Calu3 (cell line): ENCODE data around the gene RYR1. TPM values are rescaled to one million over a fixed set of nuclear protein-coding genes. Genes with fewer than 3 reads are reported as not detected.

ENCODE experiments used
- BruUV-seq: library from RNA; stranded (reverse); fragments of 400-500 nt; replicated peaks from 2 replicates; lab custom pipeline; 2021; lab: Mats Ljungman, UMichigan
- CTCF ChIA-PET: fragments of 300-600 bp; sonication (Branson Sonifier 250); formaldehyde crosslinking; loops from one replicate; lab custom pipeline; 2022; ENCODE audit warnings: antibody characterized with exemption; lab: Charles Lee
- DNase-seq: peaks from one replicate; pipeline ENCODE4 v3.0.0; 2022
- H3K27ac Mint-ChIP-seq: one replicate; pipeline ENCODE4 v1.8.0; 2022; ENCODE audit warnings: mixed read lengths; ENCODE audit not compliant: unreplicated experiment
- H3K27me3 Mint-ChIP-seq: one replicate; pipeline ENCODE4 v1.8.0; 2022; ENCODE audit warnings: mixed read lengths; ENCODE audit not compliant: unreplicated experiment
- H3K36me3 Mint-ChIP-seq: one replicate; pipeline ENCODE4 v1.8.0; 2022; ENCODE audit warnings: mild to moderate bottlenecking, moderate library complexity, mixed read lengths; ENCODE audit not compliant: insufficient read depth, unreplicated experiment
- H3K4me1 Mint-ChIP-seq: one replicate; pipeline ENCODE4 v1.8.0; 2022; ENCODE audit warnings: mild to moderate bottlenecking, low read depth, mixed read lengths; ENCODE audit not compliant: unreplicated experiment
- H3K4me3 Mint-ChIP-seq: one replicate; pipeline ENCODE4 v1.8.0; 2022; ENCODE audit warnings: mild to moderate bottlenecking, low read depth, moderate library complexity, mixed read lengths; ENCODE audit not compliant: unreplicated experiment
- H3K9me3 Mint-ChIP-seq: one replicate; pipeline ENCODE4 v1.8.0; 2022; ENCODE audit warnings: low read depth, mixed read lengths; ENCODE audit not compliant: unreplicated experiment
- intact Hi-C: fragments of 100-400 bp; cut with micrococcal nuclease; formaldehyde crosslinking; loops from one replicate; pipeline ENCODE4 v1.10.0; 2022; ENCODE audit not compliant: unreplicated experiment
- total RNA-seq: library from RNA; stranded (reverse); gene quantifications from 2 replicates; pipeline ENCODE4 v1.2.3, GENCODE V29; 2022
- TF ChIP-seq, protein P1 (sequence below): fragments of 200-600 bp; IDR thresholded peaks from one replicate; pipeline ENCODE4 v1.8.0; 2022; ENCODE audit warnings: antibody characterized with exemption; ENCODE audit not compliant: unreplicated experiment

Gene RYR1
- total RNA-seq, 1 experiment from 2014 or later = 1.4 TPM

DNA sequence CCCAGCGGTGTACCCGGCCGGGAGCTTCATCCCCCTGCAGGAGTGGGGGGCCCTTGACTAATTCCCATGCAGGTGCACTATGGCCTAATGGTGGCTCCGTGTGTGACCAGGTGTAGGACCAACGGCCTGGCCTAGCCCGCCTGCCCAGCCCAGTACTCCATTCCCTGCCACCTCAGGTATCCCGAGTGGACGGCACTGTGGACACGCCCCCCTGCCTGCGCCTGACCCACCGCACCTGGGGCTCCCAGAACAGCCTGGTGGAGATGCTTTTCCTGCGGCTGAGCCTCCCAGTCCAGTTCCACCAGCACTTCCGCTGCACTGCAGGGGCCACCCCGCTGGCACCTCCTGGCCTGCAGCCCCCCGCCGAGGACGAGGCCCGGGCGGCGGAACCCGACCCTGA lies 39.7 kb downstream of the RYR1 start:
- Mint-ChIP-seq H3K27me3 (peaks cover 23% of the 10 kb centered on the region), H3K27ac (no peak overlapping the region), H3K36me3 (no peaks in the 10 kb centered on the region), H3K9me3 (no peaks in the 10 kb centered on the region), H3K4me1 (no peaks in the 10 kb centered on the region), H3K4me3 (no peak overlapping the region)
- CTCF ChIA-PET = no interaction called here
- intact Hi-C loops = no loop called here
- no TSS peak for BruUV-seq
- TF ChIP-seq, protein P1, sequence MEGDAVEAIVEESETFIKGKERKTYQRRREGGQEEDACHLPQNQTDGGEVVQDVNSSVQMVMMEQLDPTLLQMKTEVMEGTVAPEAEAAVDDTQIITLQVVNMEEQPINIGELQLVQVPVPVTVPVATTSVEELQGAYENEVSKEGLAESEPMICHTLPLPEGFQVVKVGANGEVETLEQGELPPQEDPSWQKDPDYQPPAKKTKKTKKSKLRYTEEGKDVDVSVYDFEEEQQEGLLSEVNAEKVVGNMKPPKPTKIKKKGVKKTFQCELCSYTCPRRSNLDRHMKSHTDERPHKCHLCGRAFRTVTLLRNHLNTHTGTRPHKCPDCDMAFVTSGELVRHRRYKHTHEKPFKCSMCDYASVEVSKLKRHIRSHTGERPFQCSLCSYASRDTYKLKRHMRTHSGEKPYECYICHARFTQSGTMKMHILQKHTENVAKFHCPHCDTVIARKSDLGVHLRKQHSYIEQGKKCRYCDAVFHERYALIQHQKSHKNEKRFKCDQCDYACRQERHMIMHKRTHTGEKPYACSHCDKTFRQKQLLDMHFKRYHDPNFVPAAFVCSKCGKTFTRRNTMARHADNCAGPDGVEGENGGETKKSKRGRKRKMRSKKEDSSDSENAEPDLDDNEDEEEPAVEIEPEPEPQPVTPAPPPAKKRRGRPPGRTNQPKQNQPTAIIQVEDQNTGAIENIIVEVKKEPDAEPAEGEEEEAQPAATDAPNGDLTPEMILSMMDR = no peak
- DNase-seq = no peak

DNA sequence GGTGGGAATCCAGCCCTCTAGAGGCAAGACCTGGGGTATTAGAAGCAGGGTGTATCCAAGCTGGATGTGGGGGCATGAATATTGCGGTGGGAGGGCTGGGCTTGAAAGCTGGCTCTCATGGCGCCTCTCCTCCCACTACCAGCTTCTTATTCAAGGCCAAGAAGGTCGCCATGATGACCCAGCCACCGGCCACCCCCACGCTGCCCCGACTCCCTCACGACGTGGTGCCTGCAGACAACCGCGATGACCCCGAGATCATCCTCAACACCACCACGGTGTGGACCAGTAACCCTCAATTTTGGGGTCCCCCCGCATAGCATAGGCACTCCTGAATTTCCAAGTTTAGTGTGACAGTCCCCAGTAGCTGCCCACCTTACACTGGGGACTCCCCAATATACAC lies 41.7 kb downstream of the RYR1 start:
- H3K36me3 Mint-ChIP-seq = no peaks in the 10 kb centered on the region
- CTCF ChIA-PET = no interaction called here
- intact Hi-C loops = no loop called here
- no peak overlapping the region for H3K4me3 Mint-ChIP-seq
- no peaks in the 10 kb centered on the region for H3K9me3 Mint-ChIP-seq
- BruUV-seq = no TSS peak
- H3K27me3 Mint-ChIP-seq = peaks cover 28% of the 10 kb centered on the region
- TF ChIP-seq, protein P1 = no peak
- H3K4me1 Mint-ChIP-seq = no peaks in the 10 kb centered on the region
- H3K27ac Mint-ChIP-seq = no peak overlapping the region
- DNase-seq = no peak

DNA sequence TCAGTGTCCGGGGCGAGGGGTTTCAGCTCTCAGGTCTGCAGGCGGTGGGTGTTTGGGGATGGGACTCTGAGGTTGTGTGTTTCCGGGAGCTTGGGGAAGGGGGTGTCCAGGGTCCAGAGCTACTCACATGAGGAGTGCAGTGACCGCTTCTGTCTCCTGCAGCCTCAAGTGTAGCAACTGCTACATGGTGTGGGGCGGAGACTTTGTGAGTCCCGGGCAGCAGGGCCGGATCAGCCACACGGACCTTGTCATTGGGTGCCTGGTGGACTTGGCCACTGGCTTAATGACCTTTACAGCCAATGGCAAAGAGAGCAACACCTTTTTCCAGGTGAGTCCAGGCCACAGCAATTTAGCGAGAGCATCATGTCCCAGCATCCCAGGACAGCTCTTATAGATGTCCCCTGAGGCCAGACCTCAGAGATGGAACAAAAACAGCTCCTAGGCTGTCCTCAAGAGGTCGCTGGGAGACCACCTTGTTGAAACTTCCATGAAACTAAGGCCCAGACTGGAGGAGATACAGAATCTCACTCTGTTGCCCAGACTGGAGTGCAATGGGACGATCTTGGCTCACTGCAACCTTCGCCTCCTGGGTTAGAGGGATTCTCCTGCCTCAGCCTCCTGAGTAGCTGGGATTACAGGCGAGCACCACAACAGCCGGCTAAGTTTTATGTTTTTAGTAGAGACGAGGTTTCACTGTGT lies 44.9 kb downstream of the RYR1 start:
- DNase-seq = peak; percentile 37
- H3K9me3 Mint-ChIP-seq = no peaks in the 10 kb centered on the region
- no peak overlapping the region for H3K27ac Mint-ChIP-seq
- TF ChIP-seq, protein P1 = peak; percentile 40
- H3K4me3 Mint-ChIP-seq = no peak overlapping the region
- CTCF ChIA-PET = interaction anchor here (0.5 to 2.0 kb wide), 5 partner anchors 47 to 452 kb away, joined by 3 to 8 read pairs (median 4); partner anchors contain the start of genes EIF3K, FAM98C, MRPS12 and SARS2
- H3K4me1 Mint-ChIP-seq = no peaks in the 10 kb centered on the region
- no TSS peak for BruUV-seq
- no peaks in the 10 kb centered on the region for H3K36me3 Mint-ChIP-seq
- intact Hi-C loops = no loop called here
- peaks cover 50% of the 10 kb centered on the region for H3K27me3 Mint-ChIP-seq

DNA sequence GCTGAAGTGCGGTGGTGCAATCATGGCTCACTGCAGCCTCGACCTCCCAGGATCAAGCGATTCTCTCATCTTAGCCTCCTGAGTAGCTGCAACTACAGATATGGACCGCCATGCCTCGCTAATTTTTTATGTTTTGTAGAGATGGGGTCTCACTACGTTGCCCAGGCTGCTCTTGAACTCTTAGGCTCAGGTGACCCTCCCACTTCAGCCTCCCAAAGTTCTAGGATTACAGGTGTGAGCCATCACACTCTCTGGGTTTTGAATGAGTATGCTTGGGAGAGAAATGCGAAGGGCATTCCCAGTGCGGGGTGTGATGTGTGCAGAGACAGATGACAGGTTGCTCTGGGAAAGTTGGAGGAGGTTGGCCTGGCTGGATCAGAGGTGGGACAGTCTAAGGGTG lies 49.0 kb downstream of the RYR1 start:
- H3K27me3 Mint-ChIP-seq = peaks cover 55% of the 10 kb centered on the region
- no peaks in the 10 kb centered on the region for H3K36me3 Mint-ChIP-seq
- H3K27ac Mint-ChIP-seq = no peak overlapping the region
- BruUV-seq = no TSS peak
- H3K4me3 Mint-ChIP-seq = no peak overlapping the region
- TF ChIP-seq, protein P1 = no peak
- peaks cover 6% of the 10 kb centered on the region for H3K9me3 Mint-ChIP-seq
- no peak for DNase-seq
- H3K4me1 Mint-ChIP-seq = no peaks in the 10 kb centered on the region
- intact Hi-C loops = no loop called here
- CTCF ChIA-PET = no interaction called here
